AG04449 (cell line): ENCODE data around the gene CDHR3.

Experiments used
- CTCF ChIA-PET: fragments of 350-600 bp; formaldehyde crosslinking; extraction: SDS; loops from one replicate; lab custom pipeline; 2021; ENCODE audit warnings: antibody characterized with exemption; lab: Yijun Ruan, JAX
- POLR2A ChIA-PET: fragments of 400-600, 350-600 bp; formaldehyde crosslinking; extraction: SDS; loops from one replicate; lab custom pipeline; 2020; ENCODE audit warnings: antibody characterized with exemption, inconsistent platforms; lab: Yijun Ruan, JAX
- DNase-seq: peaks from one replicate; pipeline ENCODE4 v3.0.0-alpha.2; 2010; ENCODE audit warnings: low read depth, low spot score
- H3K4me3 ChIP-seq: 2 replicates; pipeline ENCODE4 v1.5.1; 2011; ENCODE audit warnings: low read depth, mild to moderate bottlenecking, control low read depth, low read length
- TF ChIP-seq, protein P1 (sequence below): IDR thresholded peaks from one replicate; pipeline ENCODE4 v1.5.1; 2011; ENCODE audit warnings: mild to moderate bottlenecking, moderate library complexity, low read length, control low read depth, inconsistent platforms; ENCODE audit not compliant: insufficient read depth; ENCODE audit errors: missing control alignments

Gene CDHR3

GRCh38 chr7:106019470-106019820 lies 56.4 kb downstream of the CDHR3 start:
- POLR2A ChIA-PET: no interaction called here
- CTCF ChIA-PET: interaction anchor here (0.9 to 1.7 kb wide), 5 partner anchors 8 to 259 kb away, joined by 3 to 7 read pairs (median 3); no protein-coding TSS in a partner anchor
- TF ChIP-seq, protein P1, sequence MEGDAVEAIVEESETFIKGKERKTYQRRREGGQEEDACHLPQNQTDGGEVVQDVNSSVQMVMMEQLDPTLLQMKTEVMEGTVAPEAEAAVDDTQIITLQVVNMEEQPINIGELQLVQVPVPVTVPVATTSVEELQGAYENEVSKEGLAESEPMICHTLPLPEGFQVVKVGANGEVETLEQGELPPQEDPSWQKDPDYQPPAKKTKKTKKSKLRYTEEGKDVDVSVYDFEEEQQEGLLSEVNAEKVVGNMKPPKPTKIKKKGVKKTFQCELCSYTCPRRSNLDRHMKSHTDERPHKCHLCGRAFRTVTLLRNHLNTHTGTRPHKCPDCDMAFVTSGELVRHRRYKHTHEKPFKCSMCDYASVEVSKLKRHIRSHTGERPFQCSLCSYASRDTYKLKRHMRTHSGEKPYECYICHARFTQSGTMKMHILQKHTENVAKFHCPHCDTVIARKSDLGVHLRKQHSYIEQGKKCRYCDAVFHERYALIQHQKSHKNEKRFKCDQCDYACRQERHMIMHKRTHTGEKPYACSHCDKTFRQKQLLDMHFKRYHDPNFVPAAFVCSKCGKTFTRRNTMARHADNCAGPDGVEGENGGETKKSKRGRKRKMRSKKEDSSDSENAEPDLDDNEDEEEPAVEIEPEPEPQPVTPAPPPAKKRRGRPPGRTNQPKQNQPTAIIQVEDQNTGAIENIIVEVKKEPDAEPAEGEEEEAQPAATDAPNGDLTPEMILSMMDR: no peak
- no peak overlapping the region for H3K4me3 ChIP-seq
- no peak for DNase-seq

GRCh38 chr7:106021151-106022067 lies 58.3 kb downstream of the CDHR3 start:
- H3K4me3 ChIP-seq: no peak overlapping the region
- TF ChIP-seq, protein P1: no peak
- DNase-seq: no peak
- ChIA-PET CTCF (interaction anchor here (0.7 to 4.8 kb wide), 5 partner anchors 13 to 364 kb away, joined by 3 to 26 read pairs (median 5); no protein-coding TSS in a partner anchor), POLR2A (no interaction called here)

DNA sequence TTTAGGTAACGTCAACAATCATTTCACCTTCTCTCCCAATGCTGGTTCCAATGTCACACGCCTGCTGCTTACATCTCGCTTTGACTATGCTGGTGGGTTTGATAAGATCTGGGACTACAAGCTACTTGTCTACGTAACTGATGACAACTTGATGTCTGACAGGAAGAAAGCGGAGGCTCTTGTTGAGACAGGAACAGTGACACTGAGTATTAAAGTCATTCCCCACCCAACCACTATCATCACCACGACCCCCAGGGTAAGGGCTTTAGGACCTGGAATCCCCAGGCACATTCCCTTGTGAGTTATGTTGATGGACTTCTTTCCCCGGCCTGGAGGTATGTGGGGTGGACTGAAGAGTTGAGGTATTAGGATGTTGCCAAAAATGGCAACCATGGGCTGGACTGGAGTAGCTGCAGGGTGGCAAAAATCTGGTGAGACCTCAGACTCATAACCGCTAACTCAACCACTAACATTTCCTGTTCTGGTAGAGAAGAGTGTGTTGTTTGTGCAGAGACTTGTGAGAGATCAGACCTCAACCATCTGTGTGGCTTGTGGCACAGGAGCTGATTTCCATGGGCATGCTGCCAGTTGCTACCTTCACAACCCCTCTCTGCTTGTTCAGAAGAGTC lies 59.2 kb downstream of the CDHR3 start:
- ChIA-PET CTCF (interaction anchor here (0.9 to 4.8 kb wide), 4 partner anchors 14 to 367 kb away, joined by 3 to 26 read pairs (median 4); no protein-coding TSS in a partner anchor), POLR2A (no interaction called here)
- H3K4me3 ChIP-seq: no peak overlapping the region
- no peak for DNase-seq
- TF ChIP-seq, protein P1: no peak

GRCh38 chr7:106023369-106024322 lies 60.6 kb downstream of the CDHR3 start:
- CTCF ChIA-PET: interaction anchor here (0.8 to 4.8 kb wide), 4 partner anchors 13 to 130 kb away, joined by 3 to 26 read pairs (median 4); no protein-coding TSS in a partner anchor
- POLR2A ChIA-PET: no interaction called here
- no peak for DNase-seq
- no peak overlapping the region for H3K4me3 ChIP-seq
- TF ChIP-seq, protein P1: no peak

GRCh38 chr7:106026101-106026500 lies 63.0 kb downstream of the CDHR3 start:
- TF ChIP-seq, protein P1: no peak
- DNase-seq: no peak
- no peak overlapping the region for H3K4me3 ChIP-seq
- ChIA-PET POLR2A (no interaction called here), CTCF (interaction anchor here (0.9 to 4.8 kb wide), 5 partner anchors 8 to 265 kb away, joined by 3 to 26 read pairs (median 9); no protein-coding TSS in a partner anchor)
